Activated naive CD4-positive, alpha-beta T cell treated with anti-CD3 and anti-CD28 coated beads, Interleukin-2, amount 50 U/mL, for 72 hours (primary cell): Measurements from ENCODE around the gene GFRA3. TPM values are rescaled to one million over a fixed set of nuclear protein-coding genes. Genes with fewer than 3 reads are reported as not detected.
"Not testable (repeated sequence)": the region's sequence is repeated elsewhere in the genome, so short reads cannot be mapped to it uniquely, and the experiment has no call there.

Source experiments
- ATAC-seq, 2 donors: fragments of 150-1000 bp; cut with Tn5 transposase; 2 replicates each; pipeline ENCODE4 v1.10.0; 2021; ENCODE audit warnings: mild to moderate bottlenecking in 2 of 2, moderate library complexity in 2 of 2
- DNase-seq, 2 donors: peaks; one replicate each; pipeline ENCODE4 v3.0.0; 2021 to 2022; ENCODE audit warnings: low spot score in 2 of 2
- H3K27ac Mint-ChIP-seq, 2 donors: one replicate each; pipeline ENCODE4 v1.8.0; 2022; ENCODE audit warnings: mild to moderate bottlenecking in 2 of 2, mixed read lengths in 2 of 2
- H3K36me3 Mint-ChIP-seq, 2 donors: one replicate each; pipeline ENCODE4 v1.8.0; 2022; ENCODE audit warnings: mixed read lengths in 2 of 2
- H3K9me3 Mint-ChIP-seq, 2 donors: one replicate each; pipeline ENCODE4 v1.8.0; 2022; ENCODE audit warnings: mixed read lengths in 2 of 2
- total RNA-seq, 2 donors: library from RNA; stranded (reverse); gene quantifications; one replicate each; pipeline ENCODE4 v1.2.3, GENCODE V29; 2022

GFRA3 gene
- under 1 TPM in 1 of 2 donors, not detected in 1; 0.11 TPM for total RNA-seq

GRCh38 chr5:138274189-138274853 lies at the start of gene GFRA3:
Gene GFRA3, minus strand, starts transcription at chr5:138274621. Its CDS starts 197 bp downstream, at chr5:138274424.
- H3K36me3 Mint-ChIP-seq, result peaks cover 0 to 4% of the 10 kb centered on the region in 2 donors
- H3K27ac Mint-ChIP-seq, result no peak within 1 kb of the TSS
- H3K9me3 Mint-ChIP-seq, result no peaks in the 10 kb centered on the region
- ATAC-seq (peak; percentile 43 to 63), DNase-seq (peak in 1 of 2 donors; percentile 6)

- not testable (repeated sequence) for H3K27ac Mint-ChIP-seq, H3K9me3 Mint-ChIP-seq, H3K36me3 Mint-ChIP-seq, ATAC-seq, DNase-seq
Measured at GRCh38 chr5:138318211-138318610, 43.8 kb upstream of the GFRA3 start.

GRCh38 chr5:138316355-138316754 lies 41.9 kb upstream of the GFRA3 start:
- Mint-ChIP-seq H3K9me3 (no peaks in the 10 kb centered on the region), H3K27ac (no peak overlapping the region), H3K36me3 (peaks cover 0 to 10% of the 10 kb centered on the region in 2 donors)
- DNase-seq (no peak), ATAC-seq (no peak)

- no peak overlapping the region for H3K27ac Mint-ChIP-seq
- DNase-seq (no peak), ATAC-seq (no peak)
- H3K9me3 Mint-ChIP-seq, result no peaks in the 10 kb centered on the region
- peaks cover 0 to 10% of the 10 kb centered on the region in 2 donors for H3K36me3 Mint-ChIP-seq
Measured at GRCh38 chr5:138315751-138316278, 41.4 kb upstream of the GFRA3 start.

GRCh38 chr5:138305797-138306196 lies 31.4 kb upstream of the GFRA3 start:
- Mint-ChIP-seq H3K27ac (no peak overlapping the region), H3K36me3 (no peaks in the 10 kb centered on the region), H3K9me3 (no peaks in the 10 kb centered on the region)
- ATAC-seq (no peak), DNase-seq (no peak)

GRCh38 chr5:138303372-138303771 lies 29.0 kb upstream of the GFRA3 start:
- DNase-seq (no peak), ATAC-seq (no peak)
- Mint-ChIP-seq H3K36me3 (peaks cover 0 to 7% of the 10 kb centered on the region in 2 donors), H3K9me3 (no peaks in the 10 kb centered on the region), H3K27ac (no peak overlapping the region)

- H3K9me3 Mint-ChIP-seq, result no peaks in the 10 kb centered on the region
- no peaks in the 10 kb centered on the region for H3K36me3 Mint-ChIP-seq
- H3K27ac Mint-ChIP-seq, result no peak overlapping the region
- ATAC-seq (no peak), DNase-seq (no peak)
Measured at GRCh38 chr5:138289296-138289695, 14.9 kb upstream of the GFRA3 start.

GRCh38 chr5:138287246-138287645 lies 12.8 kb upstream of the GFRA3 start:
- H3K9me3 Mint-ChIP-seq, result no peaks in the 10 kb centered on the region
- ATAC-seq, result no peak
- DNase-seq, result no peak
- H3K36me3 Mint-ChIP-seq, result no peaks in the 10 kb centered on the region
- H3K27ac Mint-ChIP-seq, result no peak overlapping the region

- H3K9me3 Mint-ChIP-seq, result no peaks in the 10 kb centered on the region
- no peak for DNase-seq
- no peak overlapping the region for H3K27ac Mint-ChIP-seq
Measured at GRCh38 chr5:138282920-138283742, 8.7 kb upstream of the GFRA3 start.

GRCh38 chr5:138280915-138281314 lies 6.5 kb upstream of the GFRA3 start:
- Mint-ChIP-seq H3K36me3 (no peaks in the 10 kb centered on the region), H3K9me3 (no peaks in the 10 kb centered on the region), H3K27ac (no peak overlapping the region)
- ATAC-seq (no peak), DNase-seq (no peak)

More at GRCh38 chr5:138282920-138283742, 8.7 kb upstream of the GFRA3 start:
- H3K36me3 Mint-ChIP-seq, result no peaks in the 10 kb centered on the region
- peak; percentile 33 to 51 for ATAC-seq

- DNase-seq (no peak), ATAC-seq (no peak)
- Mint-ChIP-seq H3K36me3 (peaks cover 0 to 4% of the 10 kb centered on the region in 2 donors), H3K9me3 (no peaks in the 10 kb centered on the region), H3K27ac (no peak overlapping the region)
Measured at GRCh38 chr5:138276402-138277054, 2.1 kb upstream of the GFRA3 start.

- H3K27ac Mint-ChIP-seq, result no peak overlapping the region
- ATAC-seq, result no peak
- no peak for DNase-seq
- peaks cover 0 to 4% of the 10 kb centered on the region in 2 donors for H3K36me3 Mint-ChIP-seq
- H3K9me3 Mint-ChIP-seq, result no peaks in the 10 kb centered on the region
Measured at GRCh38 chr5:138275895-138276294, 1.5 kb upstream of the GFRA3 start.

- no peak for DNase-seq
- no peak for ATAC-seq
- no peak overlapping the region for H3K27ac Mint-ChIP-seq
- H3K9me3 Mint-ChIP-seq, result no peaks in the 10 kb centered on the region
- peaks cover 0 to 4% of the 10 kb centered on the region in 2 donors for H3K36me3 Mint-ChIP-seq
Measured at GRCh38 chr5:138275379-138275782, 960 bp upstream of the GFRA3 start.

GRCh38 chr5:138273834-138274188 lies 610 bp downstream of the GFRA3 start:
- DNase-seq, result no peak
- no peak for ATAC-seq

GRCh38 chr5:138272681-138273080 lies 1.7 kb downstream of the GFRA3 start:
- no peak for DNase-seq
- H3K36me3 Mint-ChIP-seq, result peaks cover 0 to 4% of the 10 kb centered on the region in 2 donors
- no peak for ATAC-seq
- no peaks in the 10 kb centered on the region for H3K9me3 Mint-ChIP-seq
- H3K27ac Mint-ChIP-seq, result no peak overlapping the region

More at GRCh38 chr5:138273834-138274188, 610 bp downstream of the GFRA3 start:
- Mint-ChIP-seq H3K27ac (no peak overlapping the region), H3K9me3 (no peaks in the 10 kb centered on the region), H3K36me3 (peaks cover 0 to 4% of the 10 kb centered on the region in 2 donors)

- ATAC-seq (no peak), DNase-seq (no peak)
- H3K27ac Mint-ChIP-seq, result no peak overlapping the region
- H3K9me3 Mint-ChIP-seq, result no peaks in the 10 kb centered on the region
- peaks cover 0 to 4% of the 10 kb centered on the region in 2 donors for H3K36me3 Mint-ChIP-seq
Measured at GRCh38 chr5:138271281-138271680, 3.1 kb downstream of the GFRA3 start.

- no peaks in the 10 kb centered on the region for H3K36me3 Mint-ChIP-seq
- DNase-seq, result no peak
- ATAC-seq, result no peak
- H3K27ac Mint-ChIP-seq, result no peak overlapping the region
- no peaks in the 10 kb centered on the region for H3K9me3 Mint-ChIP-seq
Measured at GRCh38 chr5:138264183-138264582, 10.2 kb downstream of the GFRA3 start.
